WTC11 (cell line): ENCODE results near the gene PGRMC2.

Experiments
- ETV6 ChIP-seq: sonication (generic); formaldehyde crosslinking; IDR thresholded peaks from 2 replicates; pipeline ENCODE4 v1.8.1; 2022; ENCODE audit warnings: mild to moderate bottlenecking, missing genetic modification reagents
- FOXJ3 ChIP-seq: sonication (generic); formaldehyde crosslinking; IDR thresholded peaks from 2 replicates; pipeline ENCODE4 v1.9.0; 2021; ENCODE audit warnings: missing genetic modification reagents, mild to moderate bottlenecking, borderline replicate concordance
- IRF2 ChIP-seq: sonication (generic); formaldehyde crosslinking; IDR thresholded peaks from 2 replicates; pipeline ENCODE4 v1.8.0; 2022; ENCODE audit warnings: low read depth, missing genetic modification reagents, borderline replicate concordance
- KAT7 ChIP-seq: sonication (generic); formaldehyde crosslinking; IDR thresholded peaks from 2 replicates; pipeline ENCODE4 v1.8.1; 2023; ENCODE audit warnings: missing genetic modification reagents, mild to moderate bottlenecking, borderline replicate concordance
- TCF7 ChIP-seq: sonication (generic); formaldehyde crosslinking; IDR thresholded peaks from 2 replicates; pipeline ENCODE4 v1.8.0; 2022; ENCODE audit warnings: mild to moderate bottlenecking, low read depth, missing genetic modification reagents, moderate library complexity
- TF ChIP-seq, protein P1 (sequence below): sonication (generic); formaldehyde crosslinking; IDR thresholded peaks from 2 replicates; pipeline ENCODE4 v1.8.1; 2022; ENCODE audit warnings: mild to moderate bottlenecking, missing genetic modification reagents, moderate library complexity, borderline replicate concordance
- TF ChIP-seq, protein P2 (sequence below): sonication (generic); formaldehyde crosslinking; IDR thresholded peaks from 2 replicates; pipeline ENCODE4 v1.8.1; 2023; ENCODE audit warnings: mild to moderate bottlenecking, missing genetic modification reagents
- TF ChIP-seq, protein P3 (sequence below): sonication (generic); formaldehyde crosslinking; conservative IDR thresholded peaks from 2 replicates; pipeline ENCODE4 v1.8.1; 2023; ENCODE audit warnings: mild to moderate bottlenecking, low read depth, missing genetic modification reagents, moderate library complexity
- TF ChIP-seq, protein P4 (sequence below): sonication (generic); formaldehyde crosslinking; IDR thresholded peaks from 2 replicates; pipeline ENCODE4 v1.8.0; 2022; ENCODE audit warnings: mild to moderate bottlenecking, missing genetic modification reagents
- TF ChIP-seq, protein P5 (sequence below): fragments of 200-600 bp; IDR thresholded peaks from 2 replicates; pipeline ENCODE4 v1.8.0; 2022; ENCODE audit warnings: antibody characterized with exemption

DNA sequence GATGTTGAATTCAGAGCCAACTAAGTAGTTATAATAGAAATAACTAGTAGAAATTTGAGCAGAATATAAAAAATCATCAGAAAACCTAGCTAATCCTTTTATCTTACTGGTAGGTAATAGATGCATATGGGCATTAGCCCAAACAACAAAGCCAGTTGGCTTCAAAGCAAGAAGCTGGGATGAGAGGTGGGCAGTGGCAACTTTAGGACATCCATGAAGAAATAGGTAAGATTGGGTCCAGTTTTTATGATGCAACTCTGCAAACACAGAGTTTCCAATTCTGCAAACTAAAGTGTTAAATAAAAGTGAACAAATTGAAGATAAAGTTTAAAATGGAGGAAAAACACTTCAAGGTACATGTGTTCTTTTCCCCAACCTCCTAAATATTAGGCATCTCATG lies 5.1 kb downstream of the PGRMC2 start:
- TF ChIP-seq IRF2 (no peak), ETV6 (CRISPR knock-in tag) (no peak), KAT7 (no peak), FOXJ3 (CRISPR knock-in tag) (no peak), TCF7 (no peak)
- TF ChIP-seq, protein P1, sequence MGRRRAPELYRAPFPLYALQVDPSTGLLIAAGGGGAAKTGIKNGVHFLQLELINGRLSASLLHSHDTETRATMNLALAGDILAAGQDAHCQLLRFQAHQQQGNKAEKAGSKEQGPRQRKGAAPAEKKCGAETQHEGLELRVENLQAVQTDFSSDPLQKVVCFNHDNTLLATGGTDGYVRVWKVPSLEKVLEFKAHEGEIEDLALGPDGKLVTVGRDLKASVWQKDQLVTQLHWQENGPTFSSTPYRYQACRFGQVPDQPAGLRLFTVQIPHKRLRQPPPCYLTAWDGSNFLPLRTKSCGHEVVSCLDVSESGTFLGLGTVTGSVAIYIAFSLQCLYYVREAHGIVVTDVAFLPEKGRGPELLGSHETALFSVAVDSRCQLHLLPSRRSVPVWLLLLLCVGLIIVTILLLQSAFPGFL (CRISPR knock-in tag), result no peak
- TF ChIP-seq, protein P2, sequence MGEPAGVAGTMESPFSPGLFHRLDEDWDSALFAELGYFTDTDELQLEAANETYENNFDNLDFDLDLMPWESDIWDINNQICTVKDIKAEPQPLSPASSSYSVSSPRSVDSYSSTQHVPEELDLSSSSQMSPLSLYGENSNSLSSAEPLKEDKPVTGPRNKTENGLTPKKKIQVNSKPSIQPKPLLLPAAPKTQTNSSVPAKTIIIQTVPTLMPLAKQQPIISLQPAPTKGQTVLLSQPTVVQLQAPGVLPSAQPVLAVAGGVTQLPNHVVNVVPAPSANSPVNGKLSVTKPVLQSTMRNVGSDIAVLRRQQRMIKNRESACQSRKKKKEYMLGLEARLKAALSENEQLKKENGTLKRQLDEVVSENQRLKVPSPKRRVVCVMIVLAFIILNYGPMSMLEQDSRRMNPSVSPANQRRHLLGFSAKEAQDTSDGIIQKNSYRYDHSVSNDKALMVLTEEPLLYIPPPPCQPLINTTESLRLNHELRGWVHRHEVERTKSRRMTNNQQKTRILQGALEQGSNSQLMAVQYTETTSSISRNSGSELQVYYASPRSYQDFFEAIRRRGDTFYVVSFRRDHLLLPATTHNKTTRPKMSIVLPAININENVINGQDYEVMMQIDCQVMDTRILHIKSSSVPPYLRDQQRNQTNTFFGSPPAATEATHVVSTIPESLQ (CRISPR knock-in tag), result no peak
- TF ChIP-seq, protein P3, sequence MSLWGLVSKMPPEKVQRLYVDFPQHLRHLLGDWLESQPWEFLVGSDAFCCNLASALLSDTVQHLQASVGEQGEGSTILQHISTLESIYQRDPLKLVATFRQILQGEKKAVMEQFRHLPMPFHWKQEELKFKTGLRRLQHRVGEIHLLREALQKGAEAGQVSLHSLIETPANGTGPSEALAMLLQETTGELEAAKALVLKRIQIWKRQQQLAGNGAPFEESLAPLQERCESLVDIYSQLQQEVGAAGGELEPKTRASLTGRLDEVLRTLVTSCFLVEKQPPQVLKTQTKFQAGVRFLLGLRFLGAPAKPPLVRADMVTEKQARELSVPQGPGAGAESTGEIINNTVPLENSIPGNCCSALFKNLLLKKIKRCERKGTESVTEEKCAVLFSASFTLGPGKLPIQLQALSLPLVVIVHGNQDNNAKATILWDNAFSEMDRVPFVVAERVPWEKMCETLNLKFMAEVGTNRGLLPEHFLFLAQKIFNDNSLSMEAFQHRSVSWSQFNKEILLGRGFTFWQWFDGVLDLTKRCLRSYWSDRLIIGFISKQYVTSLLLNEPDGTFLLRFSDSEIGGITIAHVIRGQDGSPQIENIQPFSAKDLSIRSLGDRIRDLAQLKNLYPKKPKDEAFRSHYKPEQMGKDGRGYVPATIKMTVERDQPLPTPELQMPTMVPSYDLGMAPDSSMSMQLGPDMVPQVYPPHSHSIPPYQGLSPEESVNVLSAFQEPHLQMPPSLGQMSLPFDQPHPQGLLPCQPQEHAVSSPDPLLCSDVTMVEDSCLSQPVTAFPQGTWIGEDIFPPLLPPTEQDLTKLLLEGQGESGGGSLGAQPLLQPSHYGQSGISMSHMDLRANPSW (CRISPR knock-in tag), result no peak
- TF ChIP-seq, protein P4, sequence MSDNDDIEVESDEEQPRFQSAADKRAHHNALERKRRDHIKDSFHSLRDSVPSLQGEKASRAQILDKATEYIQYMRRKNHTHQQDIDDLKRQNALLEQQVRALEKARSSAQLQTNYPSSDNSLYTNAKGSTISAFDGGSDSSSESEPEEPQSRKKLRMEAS (CRISPR knock-in tag), result no peak
- TF ChIP-seq, protein P5, sequence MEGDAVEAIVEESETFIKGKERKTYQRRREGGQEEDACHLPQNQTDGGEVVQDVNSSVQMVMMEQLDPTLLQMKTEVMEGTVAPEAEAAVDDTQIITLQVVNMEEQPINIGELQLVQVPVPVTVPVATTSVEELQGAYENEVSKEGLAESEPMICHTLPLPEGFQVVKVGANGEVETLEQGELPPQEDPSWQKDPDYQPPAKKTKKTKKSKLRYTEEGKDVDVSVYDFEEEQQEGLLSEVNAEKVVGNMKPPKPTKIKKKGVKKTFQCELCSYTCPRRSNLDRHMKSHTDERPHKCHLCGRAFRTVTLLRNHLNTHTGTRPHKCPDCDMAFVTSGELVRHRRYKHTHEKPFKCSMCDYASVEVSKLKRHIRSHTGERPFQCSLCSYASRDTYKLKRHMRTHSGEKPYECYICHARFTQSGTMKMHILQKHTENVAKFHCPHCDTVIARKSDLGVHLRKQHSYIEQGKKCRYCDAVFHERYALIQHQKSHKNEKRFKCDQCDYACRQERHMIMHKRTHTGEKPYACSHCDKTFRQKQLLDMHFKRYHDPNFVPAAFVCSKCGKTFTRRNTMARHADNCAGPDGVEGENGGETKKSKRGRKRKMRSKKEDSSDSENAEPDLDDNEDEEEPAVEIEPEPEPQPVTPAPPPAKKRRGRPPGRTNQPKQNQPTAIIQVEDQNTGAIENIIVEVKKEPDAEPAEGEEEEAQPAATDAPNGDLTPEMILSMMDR, result no peak
